Measurements from ENCODE around the gene ENTR1.
"Not testable (repeated sequence)": the region's sequence is repeated elsewhere in the genome, so short reads cannot be mapped to it uniquely, and the experiment has no call there.

Gene ENTR1

DNA sequence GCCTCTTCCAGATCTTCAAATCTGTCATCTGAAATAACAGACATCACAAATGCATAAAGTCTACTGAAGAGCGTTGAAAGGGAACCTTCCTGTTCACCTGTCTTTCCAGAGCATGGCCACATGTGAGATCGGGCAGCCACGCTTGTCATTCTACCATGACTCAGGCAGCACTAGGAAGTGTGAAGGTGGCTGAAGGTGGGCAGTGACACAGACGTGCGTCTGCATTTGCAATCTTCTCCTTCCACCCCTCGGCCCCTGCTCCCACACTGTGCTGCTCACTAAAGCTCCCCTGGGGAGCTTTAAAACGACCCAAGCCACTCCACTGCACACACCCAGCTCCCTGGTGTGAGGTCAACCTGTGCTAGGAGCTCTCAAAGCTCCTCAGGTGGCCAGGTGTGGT lies 2.5 kb downstream of the ENTR1 start:
- DNase-seq = no peak
- H2BK5ac ChIP-seq (ENCODE audit: low read depth, low read length, poor library complexity, severe bottlenecking) = no peak overlapping the region
- no peak overlapping the region for H3K4ac ChIP-seq (ENCODE audit: low read depth in 1 of 2, low read length in 2 of 2)
- no peak overlapping the region for H3K27ac ChIP-seq (ENCODE audit: low read length, poor library complexity, severe bottlenecking)
- 79% methylated on average over 7 of the region's 7 CpGs for WGBS
- H3K18ac ChIP-seq (ENCODE audit: low read depth in 1 of 2, low read length in 2 of 2) = no peak overlapping the region
- H2BK120ac ChIP-seq (ENCODE audit: low read depth, low read length) = no peak overlapping the region
- no peak overlapping the region for H3K9ac ChIP-seq (ENCODE audit: low read length)
- H2BK12ac ChIP-seq (ENCODE audit: low read length in 2 of 2) = no peak overlapping the region
- H3K4me2 ChIP-seq (ENCODE audit: low read length, poor library complexity, severe bottlenecking) = no peak overlapping the region
- H3K4me3 ChIP-seq (ENCODE audit: insufficient read depth in 1 of 2, low read depth in 1 of 2, low read length in 2 of 2) = no peak overlapping the region
- H3K79me1 ChIP-seq (replicated peaks; ENCODE audit: low read length, poor library complexity, severe bottlenecking) = peaks cover 35% of the 10 kb centered on the region
- H3K4me1 ChIP-seq (ENCODE audit: control insufficient read depth, insufficient read depth, low read depth, low read length) = peaks cover 19% of the 10 kb centered on the region
- H3K36me3 ChIP-seq (ENCODE audit: control insufficient read depth in 1 of 2, insufficient read depth in 2 of 2, low read depth in 1 of 2, low read length in 2 of 2) = peaks cover 39 to 53% of the 10 kb centered on the region in 2 experiments
- H4K91ac ChIP-seq (ENCODE audit: low read length) = no peak overlapping the region
- H3K14ac ChIP-seq (ENCODE audit: low read length in 2 of 2) = no peak overlapping the region
- no peak overlapping the region for H2AFZ ChIP-seq (ENCODE audit: low read depth, low read length)
- no peak overlapping the region for H2BK15ac ChIP-seq (ENCODE audit: low read depth, poor library complexity, severe bottlenecking)
- no peaks in the 10 kb centered on the region for H3K9me3 ChIP-seq (ENCODE audit: control insufficient read depth, low read length)
- H3K27me3 ChIP-seq (ENCODE audit: control insufficient read depth in 1 of 2, insufficient read depth in 1 of 2, low read length in 2 of 2) = no peaks in the 10 kb centered on the region
- no peak overlapping the region for H2AK5ac ChIP-seq (ENCODE audit: low read length, severe bottlenecking)
- H4K8ac ChIP-seq (ENCODE audit: low read length) = no peak overlapping the region
- no peak overlapping the region for H3K23ac ChIP-seq (ENCODE audit: low read length in 2 of 2)

DNA sequence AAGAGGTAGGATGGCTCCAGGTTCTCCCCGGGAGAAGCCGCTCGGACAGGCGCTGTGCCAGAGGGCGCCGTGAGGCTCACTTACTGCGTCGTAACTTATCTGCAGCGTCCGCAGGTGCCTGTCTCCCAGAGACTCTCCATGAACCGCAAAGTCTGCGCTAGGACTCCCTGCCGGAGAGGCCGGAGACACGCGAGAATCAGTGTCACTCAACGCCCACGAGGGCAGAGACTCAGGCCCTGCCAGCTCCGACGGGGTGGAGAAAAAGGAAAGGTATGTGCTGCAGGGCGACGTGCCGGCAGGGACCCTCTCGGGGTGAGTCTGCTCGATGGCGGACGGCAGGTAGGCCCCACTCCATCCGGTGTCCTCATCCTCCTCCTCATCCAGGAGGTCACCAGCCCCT lies 3.4 kb downstream of the ENTR1 start:
- H3K9me3 ChIP-seq (ENCODE audit: control insufficient read depth, low read length); H2BK12ac ChIP-seq (ENCODE audit: low read length in 2 of 2); H2BK15ac ChIP-seq (ENCODE audit: low read depth, poor library complexity, severe bottlenecking); H3K27ac ChIP-seq (ENCODE audit: low read length, poor library complexity, severe bottlenecking); H3K4ac ChIP-seq (ENCODE audit: low read depth in 1 of 2, low read length in 2 of 2); H4K91ac ChIP-seq (ENCODE audit: low read length); H3K23ac ChIP-seq (ENCODE audit: low read length in 2 of 2); H3K27me3 ChIP-seq (ENCODE audit: control insufficient read depth in 1 of 2, insufficient read depth in 1 of 2, low read length in 2 of 2); H2AFZ ChIP-seq (ENCODE audit: low read depth, low read length); H3K4me2 ChIP-seq (ENCODE audit: low read length, poor library complexity, severe bottlenecking); H2AK5ac ChIP-seq (ENCODE audit: low read length, severe bottlenecking); H3K9ac ChIP-seq (ENCODE audit: low read length); H2BK120ac ChIP-seq (ENCODE audit: low read depth, low read length); H3K4me3 ChIP-seq (ENCODE audit: insufficient read depth in 1 of 2, low read depth in 1 of 2, low read length in 2 of 2); H4K8ac ChIP-seq (ENCODE audit: low read length); H3K18ac ChIP-seq (ENCODE audit: low read depth in 1 of 2, low read length in 2 of 2); DNase-seq; H3K14ac ChIP-seq (ENCODE audit: low read length in 2 of 2); H2BK5ac ChIP-seq (ENCODE audit: low read depth, low read length, poor library complexity, severe bottlenecking): not testable (repeated sequence)
- Histone ChIP-seq H3K4me1 (ENCODE audit: control insufficient read depth, insufficient read depth, low read depth, low read length) (peaks cover 19% of the 10 kb centered on the region), H3K79me1 (replicated peaks; ENCODE audit: low read length, poor library complexity, severe bottlenecking) (peaks cover 33% of the 10 kb centered on the region), H3K36me3 (ENCODE audit: control insufficient read depth in 1 of 2, insufficient read depth in 2 of 2, low read depth in 1 of 2, low read length in 2 of 2) (peaks cover 44 to 52% of the 10 kb centered on the region in 2 experiments)
- WGBS = 96% methylated on average over 22 of the region's 28 CpGs

GRCh38 chr9:136405904-136406303 lies 4.5 kb downstream of the ENTR1 start:
- peaks cover 12% of the 10 kb centered on the region for H3K4me1 ChIP-seq (ENCODE audit: control insufficient read depth, insufficient read depth, low read depth, low read length)
- H3K14ac ChIP-seq (ENCODE audit: low read length in 2 of 2); H3K4ac ChIP-seq (ENCODE audit: low read depth in 1 of 2, low read length in 2 of 2); H3K23ac ChIP-seq (ENCODE audit: low read length in 2 of 2); H3K18ac ChIP-seq (ENCODE audit: low read depth in 1 of 2, low read length in 2 of 2); H2AK5ac ChIP-seq (ENCODE audit: low read length, severe bottlenecking); H3K27ac ChIP-seq (ENCODE audit: low read length, poor library complexity, severe bottlenecking); H4K8ac ChIP-seq (ENCODE audit: low read length); H2AFZ ChIP-seq (ENCODE audit: low read depth, low read length); H3K4me2 ChIP-seq (ENCODE audit: low read length, poor library complexity, severe bottlenecking); H2BK5ac ChIP-seq (ENCODE audit: low read depth, low read length, poor library complexity, severe bottlenecking); H3K9me3 ChIP-seq (ENCODE audit: control insufficient read depth, low read length); DNase-seq; H2BK15ac ChIP-seq (ENCODE audit: low read depth, poor library complexity, severe bottlenecking); H3K27me3 ChIP-seq (ENCODE audit: control insufficient read depth in 1 of 2, insufficient read depth in 1 of 2, low read length in 2 of 2); H2BK120ac ChIP-seq (ENCODE audit: low read depth, low read length); H4K91ac ChIP-seq (ENCODE audit: low read length); H3K4me3 ChIP-seq (ENCODE audit: insufficient read depth in 1 of 2, low read depth in 1 of 2, low read length in 2 of 2); H3K9ac ChIP-seq (ENCODE audit: low read length); H2BK12ac ChIP-seq (ENCODE audit: low read length in 2 of 2): not testable (repeated sequence)
- H3K79me1 ChIP-seq (replicated peaks; ENCODE audit: low read length, poor library complexity, severe bottlenecking) = peaks cover 33% of the 10 kb centered on the region
- peaks cover 50 to 54% of the 10 kb centered on the region in 2 experiments for H3K36me3 ChIP-seq (ENCODE audit: control insufficient read depth in 1 of 2, insufficient read depth in 2 of 2, low read depth in 1 of 2, low read length in 2 of 2)
- WGBS = 96% methylated on average over 10 of the region's 10 CpGs

GRCh38 chr9:136405481-136405880 lies 4.9 kb downstream of the ENTR1 start:
- Histone ChIP-seq H3K14ac (ENCODE audit: low read length in 2 of 2) (no peak overlapping the region), H3K4me1 (ENCODE audit: control insufficient read depth, insufficient read depth, low read depth, low read length) (peaks cover 14% of the 10 kb centered on the region), H4K91ac (ENCODE audit: low read length) (no peak overlapping the region), H3K23ac (ENCODE audit: low read length in 2 of 2) (no peak overlapping the region), H2BK12ac (ENCODE audit: low read length in 2 of 2) (no peak overlapping the region), H3K4me2 (ENCODE audit: low read length, poor library complexity, severe bottlenecking) (no peak overlapping the region), H3K9me3 (ENCODE audit: control insufficient read depth, low read length) (no peaks in the 10 kb centered on the region), H3K18ac (ENCODE audit: low read depth in 1 of 2, low read length in 2 of 2) (no peak overlapping the region), H2BK5ac (ENCODE audit: low read depth, low read length, poor library complexity, severe bottlenecking) (no peak overlapping the region), H3K9ac (ENCODE audit: low read length) (no peak overlapping the region), H3K36me3 (ENCODE audit: control insufficient read depth in 1 of 2, insufficient read depth in 2 of 2, low read depth in 1 of 2, low read length in 2 of 2) (peaks cover 50 to 54% of the 10 kb centered on the region in 2 experiments), H3K27me3 (ENCODE audit: control insufficient read depth in 1 of 2, insufficient read depth in 1 of 2, low read length in 2 of 2) (no peaks in the 10 kb centered on the region), H2AK5ac (ENCODE audit: low read length, severe bottlenecking) (no peak overlapping the region), H3K4me3 (ENCODE audit: insufficient read depth in 1 of 2, low read depth in 1 of 2, low read length in 2 of 2) (no peak overlapping the region), H2BK15ac (ENCODE audit: low read depth, poor library complexity, severe bottlenecking) (no peak overlapping the region), H3K79me1 (replicated peaks; ENCODE audit: low read length, poor library complexity, severe bottlenecking) (peaks cover 33% of the 10 kb centered on the region), H2AFZ (ENCODE audit: low read depth, low read length) (no peak overlapping the region), H3K27ac (ENCODE audit: low read length, poor library complexity, severe bottlenecking) (no peak overlapping the region), H3K4ac (ENCODE audit: low read depth in 1 of 2, low read length in 2 of 2) (no peak overlapping the region), H4K8ac (ENCODE audit: low read length) (no peak overlapping the region), H2BK120ac (ENCODE audit: low read depth, low read length) (no peak overlapping the region)
- WGBS = 95% methylated on average over 4 of the region's 7 CpGs
- DNase-seq = no peak
